ENCODE results near the gene LYST.
"Not testable (repeated sequence)": the region's sequence is repeated elsewhere in the genome, so short reads cannot be mapped to it uniquely, and the experiment has no call there.

LYST gene

DNA sequence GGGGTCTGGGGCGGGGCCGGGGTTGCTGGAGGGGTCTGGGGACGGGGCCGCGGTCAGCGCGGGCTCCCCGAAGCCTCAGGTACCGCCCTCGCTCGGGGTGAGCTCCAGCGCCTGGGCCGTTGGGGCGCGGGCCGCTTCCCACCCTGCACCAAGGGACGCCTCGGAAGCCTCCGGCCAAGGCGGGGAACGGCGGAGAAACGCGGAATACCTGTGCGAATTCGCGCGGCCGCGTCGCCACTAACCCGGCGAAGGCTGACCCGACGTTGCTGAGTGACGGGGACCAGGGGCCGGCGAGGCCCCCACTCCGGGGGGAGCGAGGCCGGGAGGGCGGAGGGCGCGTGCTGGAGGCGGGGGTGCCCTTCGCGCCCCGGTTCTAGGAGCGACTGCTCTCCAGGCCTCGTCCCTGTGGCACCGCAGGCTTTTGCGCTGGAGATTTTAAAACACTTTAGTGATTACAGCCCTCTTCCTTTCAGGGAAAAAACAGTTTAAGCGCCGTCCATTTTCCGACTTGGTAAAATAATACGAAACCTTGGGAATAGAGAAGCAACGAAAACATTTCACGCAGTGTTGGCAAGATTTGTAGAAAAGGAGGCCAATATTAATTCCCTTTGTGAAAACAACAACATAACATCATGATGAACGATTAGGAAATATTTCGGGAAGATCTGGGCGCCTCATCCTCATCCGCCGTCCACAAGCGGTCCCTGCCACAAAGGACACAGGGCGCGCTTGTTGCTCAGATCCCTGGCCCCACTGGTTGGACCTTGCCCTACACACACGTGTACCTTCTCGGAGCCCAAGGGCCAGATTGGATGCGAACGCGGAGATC is 216.2 kb downstream of the LYST start:
- DNase-seq, result peak; percentile 78

DNA sequence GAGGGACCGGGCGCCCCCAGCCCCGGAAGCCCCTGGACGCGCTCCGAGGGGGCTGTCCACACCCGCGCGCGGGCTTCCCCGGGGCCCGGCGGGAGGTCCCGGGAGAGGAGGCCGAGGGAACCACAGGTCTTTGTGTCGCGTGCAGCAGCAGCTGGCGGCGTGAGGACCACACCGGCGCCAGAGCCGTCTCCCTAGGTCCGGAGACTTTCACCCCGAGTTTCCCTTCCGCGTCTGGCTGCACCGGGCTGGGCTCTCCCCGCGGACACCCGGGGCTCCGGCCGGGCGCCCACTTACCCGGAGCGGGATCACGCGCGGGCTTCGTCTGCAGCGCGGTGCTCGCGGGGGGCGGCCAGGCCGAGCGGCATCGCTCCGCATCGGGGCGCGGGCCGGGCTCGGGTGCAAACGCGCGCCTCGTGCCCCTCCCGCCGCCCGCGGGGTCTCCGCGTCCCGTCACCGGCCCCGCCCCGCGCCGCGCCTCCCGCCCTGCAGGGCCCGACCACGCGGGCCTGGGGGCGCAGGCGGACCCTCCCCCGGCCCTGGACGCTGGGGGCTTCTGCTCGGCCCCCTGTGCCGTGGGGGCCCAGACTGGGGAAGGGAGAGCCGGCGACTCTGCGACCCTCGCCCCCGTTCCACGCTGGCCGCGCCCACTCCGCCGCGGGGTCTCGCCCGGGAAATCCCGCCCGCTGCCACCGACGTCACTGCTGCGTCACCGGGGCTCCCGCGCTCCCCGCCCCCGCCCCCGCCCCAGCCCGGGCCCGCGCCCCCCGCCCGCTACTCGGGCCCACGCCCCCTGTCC is 217.1 kb downstream of the LYST start, which contains the start of gene GNG4:
TSS of gene GNG4 (minus strand) at position 417 of the 796 bp plus-strand sequence. CDS start 65,946 bp downstream, outside the sequence.
- peak; percentile 85 for DNase-seq

DNA sequence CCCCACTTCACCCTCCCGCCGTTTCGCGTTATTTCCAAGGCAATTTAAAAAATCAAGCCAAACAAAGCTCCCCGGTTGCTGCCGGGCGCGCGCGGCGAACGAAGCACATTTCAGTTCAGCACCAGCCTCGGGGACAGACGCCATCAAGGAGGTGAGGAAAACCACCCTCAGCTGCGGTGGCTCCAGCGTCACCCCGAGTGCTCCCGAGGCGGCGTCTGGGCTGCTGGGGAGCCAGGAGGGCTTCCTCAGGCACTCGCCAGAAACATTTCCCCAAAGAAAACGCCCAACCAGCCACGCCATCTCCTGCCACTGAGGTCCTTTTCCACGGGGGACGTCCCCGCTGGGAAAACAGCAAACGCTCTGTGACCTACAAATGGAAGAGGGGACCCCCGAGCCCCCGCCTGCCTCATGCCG is 217.7 kb downstream of the LYST start:
- DNase-seq, result peak; percentile 63

DNA sequence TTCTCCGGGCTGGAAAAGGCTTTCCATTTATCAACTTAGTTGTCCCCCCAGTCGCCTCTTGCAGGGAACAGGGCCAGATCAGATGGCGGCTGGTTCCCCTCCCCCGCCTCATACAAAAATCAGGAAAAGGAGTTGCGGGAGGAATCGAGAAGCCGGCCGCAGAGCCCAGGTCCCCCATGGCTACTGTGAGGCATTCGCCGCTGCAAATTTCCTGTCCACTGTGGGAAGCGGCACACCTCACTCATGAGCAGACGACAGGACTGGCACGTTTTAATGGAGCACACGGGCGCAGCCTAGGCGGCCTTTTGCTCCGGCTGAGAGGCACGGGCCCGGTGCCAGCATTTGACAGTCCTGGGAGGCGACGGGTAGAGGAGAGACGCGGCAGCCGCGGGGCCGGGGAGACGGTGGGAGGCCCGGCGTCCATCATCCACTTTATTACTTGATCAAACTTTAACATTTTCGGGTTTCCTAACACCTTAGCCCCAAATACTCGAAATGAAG is 218.2 kb downstream of the LYST start:
- DNase-seq, result peak; percentile 74

DNA sequence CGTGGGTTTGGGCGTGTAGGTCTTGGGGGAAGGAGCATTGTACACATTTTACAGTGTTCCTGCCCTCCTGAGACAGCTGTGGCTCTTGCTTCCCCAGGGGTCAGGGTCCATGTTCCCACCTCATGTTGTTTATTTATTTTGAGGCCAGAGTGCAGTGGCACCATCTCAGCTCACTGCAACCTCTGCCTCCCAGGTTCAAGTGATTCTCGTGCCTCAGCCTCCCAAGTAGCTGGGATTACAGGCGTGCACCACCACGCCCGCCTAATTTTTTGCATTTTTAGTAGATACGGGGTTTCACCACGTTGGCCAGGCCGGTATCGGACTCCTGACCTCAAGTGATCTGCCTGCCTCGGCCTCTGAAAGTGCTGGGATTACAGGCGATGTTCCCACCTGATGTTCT is 219.2 kb downstream of the LYST start:
- DNase-seq, result not testable (repeated sequence)

DNA sequence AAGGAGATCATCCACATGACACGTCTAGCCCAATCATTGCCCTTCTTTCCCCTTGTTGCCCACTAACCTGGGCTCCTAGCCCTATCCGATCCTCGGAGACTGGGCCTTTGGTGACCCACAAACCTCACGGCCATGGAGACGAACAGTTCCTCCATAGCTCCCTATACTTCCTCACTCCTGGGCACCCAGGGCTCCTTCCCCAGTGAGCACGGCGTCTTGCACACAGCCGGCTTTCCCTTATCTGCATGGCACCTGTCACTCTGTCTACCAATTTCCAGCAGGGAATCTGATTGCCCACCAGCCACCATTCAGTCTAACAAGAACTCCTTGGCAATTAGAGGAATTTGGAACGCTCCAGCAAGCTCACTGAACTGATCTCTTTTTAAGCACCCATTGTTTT is 220.2 kb downstream of the LYST start:
- peak; percentile 28 for DNase-seq

DNA sequence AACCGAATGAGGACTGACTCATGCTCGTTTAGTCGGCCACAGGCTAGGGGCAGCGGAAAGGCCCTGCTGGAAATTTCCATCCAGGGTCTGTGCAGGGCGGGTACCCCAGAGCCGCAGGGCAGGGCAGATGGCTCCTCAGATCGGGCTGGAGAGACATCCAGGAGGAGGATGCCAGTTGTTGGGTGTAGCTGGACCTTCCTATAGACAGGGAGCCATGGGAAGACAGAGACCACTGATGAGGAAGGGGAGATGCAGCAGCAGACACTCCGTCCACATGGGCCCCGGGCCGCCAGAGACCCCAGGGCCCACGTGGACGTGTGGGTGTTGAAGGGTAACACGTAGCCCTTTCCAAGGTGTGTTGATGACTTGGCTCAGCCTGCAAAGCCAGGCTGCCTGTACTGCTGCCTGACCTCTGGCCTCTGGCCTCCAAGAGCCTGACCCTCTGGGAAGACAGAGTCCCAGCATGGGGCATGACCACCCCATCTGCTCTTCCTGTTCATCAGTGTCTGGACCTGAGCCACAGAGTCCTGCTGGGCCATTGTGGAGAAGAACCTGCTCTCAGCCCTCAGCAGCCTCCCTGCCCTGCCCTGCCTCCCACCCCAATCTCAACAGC is 221.9 kb downstream of the LYST start:
- DNase-seq, result no peak

DNA sequence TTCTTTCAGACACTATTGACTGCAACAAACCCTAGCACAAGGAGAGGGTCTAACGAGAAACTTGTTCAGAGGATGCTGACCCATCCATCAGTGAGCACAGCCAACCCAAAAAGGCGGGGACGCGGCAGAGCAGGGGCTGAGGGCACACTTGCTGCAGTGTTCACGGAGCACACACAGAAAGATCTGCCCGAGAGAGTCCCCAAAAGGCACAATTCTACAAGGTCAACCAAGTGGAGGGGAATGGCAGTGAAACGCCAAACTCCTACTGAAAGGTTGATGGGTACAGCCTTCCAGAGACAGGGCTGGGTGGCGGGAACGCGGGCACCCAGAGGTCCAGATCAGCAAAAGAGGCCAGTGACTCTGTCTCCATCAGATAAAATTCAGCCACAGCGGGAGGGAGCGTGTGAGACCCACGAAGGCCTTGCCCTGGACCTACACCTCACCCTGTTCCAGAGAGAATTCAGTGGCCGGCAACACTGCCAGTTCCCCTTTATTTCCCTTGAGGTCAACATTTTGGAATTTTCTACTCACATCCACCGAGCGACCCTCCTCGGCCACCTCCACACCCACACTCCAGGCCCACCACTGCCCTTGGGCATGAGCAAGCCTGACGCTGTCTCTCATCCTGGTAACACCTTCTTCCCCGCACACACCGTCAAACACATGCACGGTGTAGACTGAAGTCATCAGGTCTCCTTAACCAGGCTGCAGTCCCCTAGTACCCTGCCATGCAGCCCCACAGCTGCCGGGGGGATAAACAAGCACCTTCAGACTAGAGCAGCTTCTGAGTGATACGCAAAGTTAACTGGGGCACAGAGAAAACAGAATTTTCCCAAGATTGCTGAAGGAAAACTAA is 222.6 kb downstream of the LYST start:
- no peak for DNase-seq

DNA sequence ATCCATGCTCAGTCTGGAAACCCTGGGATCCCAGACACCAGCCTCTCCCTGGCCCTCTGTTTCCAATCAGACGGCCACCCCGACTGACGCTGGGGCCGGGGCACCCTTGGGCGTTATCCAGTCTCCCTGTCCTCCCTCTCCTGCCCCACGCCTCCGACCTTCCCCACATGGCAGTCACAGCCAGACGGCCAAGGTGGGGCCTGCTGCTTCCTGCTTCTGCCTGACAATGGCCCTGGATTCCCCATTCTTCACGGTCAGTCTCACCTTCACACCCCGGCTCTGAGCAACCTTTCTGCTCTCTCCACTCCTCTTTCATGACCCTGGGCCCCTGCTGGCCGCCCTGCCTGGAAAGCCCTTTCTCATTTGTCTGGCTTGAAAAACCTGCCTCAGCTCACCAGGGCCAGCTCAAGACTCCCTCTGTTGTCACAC is 223.7 kb downstream of the LYST start:
- no peak for DNase-seq

DNA sequence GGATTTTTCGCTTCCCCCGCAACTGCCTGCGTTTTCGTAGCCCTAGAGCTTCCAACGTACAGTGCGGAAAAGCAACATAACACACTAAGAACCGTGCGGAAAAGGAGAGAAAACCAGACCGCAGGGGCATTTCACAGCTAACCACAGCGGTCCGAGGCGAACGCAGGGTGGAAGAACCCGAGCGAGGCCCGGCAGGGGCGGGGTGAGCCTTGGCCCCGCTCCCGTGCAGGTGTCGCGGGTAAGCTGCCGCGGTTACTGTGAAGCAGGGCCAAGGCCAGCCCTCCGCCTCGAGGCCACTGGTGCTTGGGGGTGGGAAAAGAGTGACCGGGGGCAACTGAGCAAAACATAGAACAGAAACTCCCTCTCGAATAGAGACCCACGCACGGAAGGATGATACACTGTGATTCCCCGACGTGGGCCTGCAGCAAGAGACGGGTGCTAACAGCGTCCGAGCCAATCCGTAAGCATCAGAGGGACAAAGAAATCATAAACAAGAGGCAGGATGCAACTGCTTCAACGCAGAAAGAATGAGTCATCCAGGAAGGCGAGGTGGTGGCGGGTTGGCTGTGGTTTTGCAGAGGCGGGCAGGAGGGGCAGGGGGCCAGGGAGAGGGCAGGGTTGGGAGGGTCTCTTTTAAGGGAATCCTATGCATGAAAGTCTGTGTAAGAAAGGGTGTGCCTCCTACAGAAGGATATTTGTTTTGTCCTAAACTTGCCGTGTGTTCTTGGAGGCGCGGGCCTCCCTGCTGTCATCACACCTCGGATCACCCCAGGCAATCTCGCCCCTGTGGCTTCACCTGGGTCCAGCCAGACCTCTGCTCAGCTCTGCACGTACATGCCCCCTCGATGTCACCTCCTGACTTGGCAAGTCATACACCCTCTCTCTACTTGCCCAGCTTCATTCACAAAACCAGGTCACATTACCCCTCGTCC is 224.4 kb downstream of the LYST start:
- no peak for DNase-seq

DNA sequence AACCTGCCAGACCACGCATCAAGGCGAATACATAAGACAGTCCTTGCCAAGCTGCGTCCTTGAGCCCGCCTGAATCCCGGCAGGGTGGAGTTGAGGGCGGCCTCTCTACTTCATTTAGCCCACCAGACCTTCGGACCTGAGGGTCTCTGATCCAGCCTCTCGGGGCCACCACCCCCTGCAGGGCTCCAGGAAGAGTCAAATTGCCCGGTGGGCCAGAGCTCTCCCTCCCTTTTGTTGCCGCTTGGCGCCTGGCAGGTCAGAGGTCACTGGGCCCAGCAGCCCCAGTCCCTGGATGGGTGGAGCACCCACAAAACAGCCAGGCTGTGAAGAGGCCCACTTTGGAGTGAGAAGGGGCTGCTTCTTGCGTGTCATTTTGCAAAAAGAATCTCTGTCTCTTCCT is 226.1 kb downstream of the LYST start:
- no peak for DNase-seq

DNA sequence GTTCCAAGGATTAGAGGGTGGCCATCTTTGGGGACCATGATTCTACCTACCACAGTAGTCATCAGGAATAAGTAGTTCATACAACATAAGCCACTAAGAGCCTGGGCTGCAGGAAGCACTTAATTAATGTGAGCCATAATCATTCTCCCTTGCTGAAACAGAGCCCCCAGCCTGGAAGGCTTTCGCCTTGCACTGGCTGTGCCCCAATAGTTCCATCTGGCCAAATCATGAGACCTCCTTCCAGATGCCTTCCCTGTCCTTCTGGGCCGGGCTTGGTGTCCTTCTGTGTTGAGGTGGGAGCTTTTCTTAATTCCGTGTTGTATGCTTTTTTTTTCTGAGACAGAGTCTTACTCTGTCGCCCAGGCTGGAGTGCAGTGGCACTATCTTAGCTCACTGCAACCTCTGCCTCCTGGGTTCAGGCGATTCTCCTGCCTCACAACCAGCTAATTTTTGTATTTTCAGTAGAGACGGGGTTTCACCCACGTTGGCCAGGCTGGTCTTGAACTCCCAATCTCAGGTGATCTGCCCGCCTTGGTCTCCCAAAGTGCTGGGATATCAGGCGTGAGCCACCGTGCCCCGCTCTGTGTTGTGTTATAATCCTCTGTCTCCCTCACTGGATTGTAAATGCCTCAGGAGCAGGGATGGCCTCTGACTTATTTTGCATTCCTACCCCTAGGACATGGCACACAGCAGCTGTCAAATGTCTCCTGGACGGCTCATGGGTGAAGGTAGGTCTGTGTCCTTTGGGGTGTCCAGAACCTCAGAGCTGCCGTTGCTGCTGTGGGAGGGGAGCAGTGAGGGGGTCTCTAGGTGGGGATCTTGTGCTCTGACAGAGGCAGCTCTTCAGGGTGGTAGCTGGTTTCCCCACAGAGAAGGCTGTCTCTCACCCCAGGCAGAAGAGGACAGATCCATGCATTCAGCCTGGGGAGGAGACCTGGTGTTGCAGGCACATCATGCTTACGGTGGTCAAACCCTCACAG is 227.2 kb downstream of the LYST start:
- peak; percentile 23 for DNase-seq

DNA sequence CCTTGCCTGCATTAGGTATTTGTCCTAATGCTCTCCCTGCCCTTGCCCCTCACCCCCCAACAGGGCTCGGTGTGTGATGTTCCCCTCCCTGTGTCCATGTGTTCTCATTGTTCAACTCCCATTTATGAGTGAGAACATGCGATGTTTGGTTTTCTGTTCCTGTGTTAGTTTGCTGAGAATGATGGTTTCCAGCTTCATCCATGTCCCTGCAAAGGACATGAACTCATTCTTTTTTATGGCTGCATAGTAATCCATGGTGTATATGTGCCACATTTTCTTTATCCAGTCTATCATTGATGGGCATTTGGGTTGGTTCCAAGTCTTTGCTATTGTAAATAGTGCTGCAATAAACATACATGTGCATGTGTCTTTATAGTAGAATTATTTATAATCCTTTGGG is 228.1 kb downstream of the LYST start:
- not testable (repeated sequence) for DNase-seq

DNA sequence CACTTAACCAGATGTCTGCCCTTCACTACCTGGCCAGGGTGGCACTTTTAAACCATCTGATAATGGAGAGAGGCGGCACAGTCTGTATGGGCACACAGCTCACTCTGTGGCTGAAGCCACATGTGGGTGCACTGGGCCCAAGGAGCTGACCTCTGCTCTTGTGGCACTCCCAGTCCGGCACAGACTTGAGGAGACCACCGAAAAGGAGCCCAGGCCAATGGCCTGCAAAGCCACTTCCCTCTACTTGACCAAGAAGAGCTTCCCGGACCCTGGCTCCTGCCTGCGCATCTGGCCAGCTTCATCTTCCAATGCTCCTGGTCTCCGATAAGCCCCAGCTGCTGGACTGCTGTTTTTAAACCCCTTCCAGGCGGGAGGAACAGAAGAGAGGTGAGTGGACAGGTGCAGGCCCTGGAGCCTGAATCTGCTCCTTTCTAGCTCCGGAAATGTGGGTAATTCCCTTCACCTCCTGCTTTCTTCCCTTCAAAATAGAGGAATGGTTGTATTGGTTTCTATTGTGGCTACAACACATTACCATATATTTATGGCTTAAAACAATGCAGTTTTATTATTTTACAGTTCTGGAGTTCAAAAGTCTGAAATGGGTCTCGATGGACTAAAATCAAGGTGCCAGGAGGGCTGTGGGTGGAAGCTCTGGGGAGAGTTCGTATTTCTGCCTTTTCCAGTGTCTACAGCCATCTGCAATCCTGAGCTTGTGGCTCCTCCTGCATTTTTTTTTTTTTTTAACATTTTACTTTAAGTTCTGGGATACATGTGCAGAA is 228.8 kb downstream of the LYST start:
- DNase-seq, result no peak

DNA sequence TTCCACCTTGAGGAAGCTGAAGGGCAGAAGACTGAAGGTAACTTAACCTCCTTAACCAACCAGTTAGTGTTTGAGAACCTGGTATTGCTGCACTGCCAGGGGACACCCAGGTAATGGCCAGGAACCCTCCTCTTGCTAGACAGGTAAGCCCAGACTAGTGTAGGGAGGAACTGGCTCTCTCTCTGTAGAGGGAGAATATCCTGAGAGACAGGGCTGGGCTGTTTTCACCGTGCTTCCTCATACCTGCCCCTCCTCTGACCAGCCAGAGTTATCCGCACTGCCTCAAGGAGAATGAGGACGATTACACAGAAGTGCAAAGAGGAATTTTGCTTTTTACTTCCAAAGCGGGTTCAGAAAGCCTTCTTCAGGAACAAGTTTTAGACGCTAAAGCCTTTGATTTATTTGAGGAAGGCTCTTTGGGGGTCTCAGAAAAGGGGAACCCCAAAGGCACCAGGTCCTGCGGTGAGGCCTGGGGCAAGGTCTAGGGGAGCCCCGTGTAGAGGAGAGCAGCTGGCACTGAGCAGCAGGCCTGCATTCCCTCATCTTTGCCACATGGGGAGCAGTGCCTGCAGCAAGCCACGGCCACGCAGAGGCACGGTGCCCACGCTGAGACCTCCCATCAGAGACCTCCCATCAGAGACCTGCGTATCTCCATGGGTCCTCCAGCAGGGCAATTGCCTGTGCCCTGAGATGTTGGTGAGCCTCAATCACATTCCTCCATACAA is 230.6 kb downstream of the LYST start:
- DNase-seq, result peak; percentile 11

DNA sequence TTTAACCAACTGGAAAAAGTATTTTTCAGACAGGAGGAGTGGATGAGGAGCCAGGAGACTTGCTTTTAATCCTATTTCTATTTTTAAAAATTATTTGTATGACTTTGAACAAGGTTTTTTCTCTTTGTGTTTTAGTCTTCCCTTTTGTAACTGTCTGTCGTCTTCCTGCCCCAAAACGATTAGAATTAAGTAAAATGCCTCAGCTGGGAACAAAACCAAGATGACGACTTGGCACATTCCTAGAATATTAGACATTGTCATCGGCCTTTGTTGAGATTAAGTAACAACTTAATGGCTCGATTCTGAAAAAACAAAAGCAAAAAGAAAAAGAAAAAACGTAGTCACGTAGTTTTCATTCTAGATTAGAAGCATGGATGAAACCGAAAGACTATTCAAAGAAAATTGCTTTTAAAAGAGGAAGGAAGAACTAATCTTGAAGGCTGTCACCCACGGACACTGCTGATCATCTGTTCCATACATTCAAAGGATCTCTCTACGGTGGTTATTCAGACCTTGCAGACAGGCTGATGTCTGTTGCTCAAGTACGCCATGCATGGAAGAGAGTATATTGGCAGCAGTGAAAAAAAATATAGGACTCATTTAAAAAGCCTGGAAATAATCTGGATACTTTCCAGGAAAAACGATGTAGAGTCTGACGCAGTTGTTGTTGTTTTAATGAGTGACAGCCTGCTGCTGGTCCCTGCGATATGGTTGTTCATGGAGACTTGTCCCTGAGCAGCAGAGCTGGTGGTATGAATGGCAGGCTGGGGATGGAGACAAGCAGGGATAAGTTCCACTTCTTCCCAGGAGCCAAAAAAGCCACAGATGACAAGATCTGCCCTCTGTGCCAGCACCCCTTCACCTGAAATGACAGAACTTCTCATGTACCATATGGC is 234.0 kb downstream of the LYST start:
- no peak for DNase-seq

DNA sequence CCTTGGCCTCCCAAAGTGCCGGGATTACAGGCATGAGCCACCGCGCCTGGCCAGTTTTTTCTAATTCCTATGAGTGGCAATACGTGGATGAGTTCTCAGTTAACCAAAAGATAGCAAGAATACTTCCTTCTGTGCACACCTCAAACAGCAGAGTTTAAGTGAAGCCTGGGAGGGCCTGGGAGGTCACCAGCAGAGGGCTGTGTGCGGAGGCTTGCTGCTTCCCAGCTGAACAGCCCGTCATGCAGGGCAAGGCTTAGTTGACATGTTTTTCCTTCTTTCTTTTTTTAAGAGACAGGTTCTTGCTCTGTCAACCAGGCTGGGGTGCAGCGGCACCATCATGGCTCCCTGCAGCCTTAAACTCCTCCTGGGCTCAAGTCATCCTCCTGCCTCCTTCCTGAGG is 234.9 kb downstream of the LYST start:
- no peak for DNase-seq
